Stomach (tissue), 4 donors: ENCODE results near the gene METRNL.

Experiments
- CTCF ChIP-seq, 7 experiments: fragments of 450-650 bp in 4 of 7; fragments of 200-600 bp in 3 of 7; sonication (generic) in 3 of 7; IDR thresholded peaks; one replicate each; pipeline ENCODE4 v1.5.1; 2016 to 2019; ENCODE audit warnings: antibody characterized with exemption in 7 of 7, control low read depth in 2 of 7, mild to moderate bottlenecking in 1 of 7
- EP300 ChIP-seq: sonication (generic); formaldehyde crosslinking; IDR thresholded peaks from one replicate; pipeline ENCODE4 v1.6.1; 2017; ENCODE audit warnings: antibody characterized with exemption
- POLR2A ChIP-seq, 4 donors: fragments of 450-650 bp; IDR thresholded peaks; one replicate each; pipeline ENCODE4 v1.6.1; 2016; ENCODE audit warnings: antibody characterized with exemption in 4 of 4, control low read depth in 2 of 4, mild to moderate bottlenecking in 1 of 4, moderate library complexity in 1 of 4
- POLR2AphosphoS5 ChIP-seq, 3 donors: sonication (generic); formaldehyde crosslinking; IDR thresholded peaks; one replicate each; pipeline ENCODE4 v1.6.1; 2016; ENCODE audit warnings: antibody characterized with exemption in 3 of 3

- no peak for TF ChIP-seq POLR2AphosphoS5 (IDR thresholded peaks at IDR 0.05)
- no peak for TF ChIP-seq CTCF (IDR thresholded peaks at IDR 0.05)
- no peak for TF ChIP-seq POLR2A (IDR thresholded peaks at IDR 0.05)
- TF ChIP-seq EP300 = no peak
These were observed 6.6 kb upstream of the METRNL start for GRCh38 chr17:83072600-83073358.
